ENCODE measurements around the gene CCR2.

DNA sequence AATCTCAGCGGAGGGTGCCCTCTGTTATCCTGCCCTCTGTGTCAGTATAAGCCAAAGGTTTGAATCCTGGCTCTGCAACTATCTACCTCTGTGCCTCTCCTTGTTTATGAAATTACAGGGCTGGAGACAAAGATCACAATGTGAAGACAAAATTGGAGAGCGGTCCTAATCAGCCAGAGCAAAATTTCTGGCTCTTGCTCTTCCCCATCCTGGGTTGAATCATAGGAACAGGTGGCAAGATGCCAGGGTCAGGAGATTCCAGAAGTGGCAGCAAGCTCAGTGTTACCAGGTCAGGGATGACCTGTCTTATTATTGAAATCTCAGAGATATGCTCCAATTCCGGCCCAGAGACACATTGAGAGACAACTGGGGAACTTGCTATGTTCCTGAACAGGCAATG is 2.3 kb upstream of the CCR2 start:
- TF ChIP-seq, protein P1, sequence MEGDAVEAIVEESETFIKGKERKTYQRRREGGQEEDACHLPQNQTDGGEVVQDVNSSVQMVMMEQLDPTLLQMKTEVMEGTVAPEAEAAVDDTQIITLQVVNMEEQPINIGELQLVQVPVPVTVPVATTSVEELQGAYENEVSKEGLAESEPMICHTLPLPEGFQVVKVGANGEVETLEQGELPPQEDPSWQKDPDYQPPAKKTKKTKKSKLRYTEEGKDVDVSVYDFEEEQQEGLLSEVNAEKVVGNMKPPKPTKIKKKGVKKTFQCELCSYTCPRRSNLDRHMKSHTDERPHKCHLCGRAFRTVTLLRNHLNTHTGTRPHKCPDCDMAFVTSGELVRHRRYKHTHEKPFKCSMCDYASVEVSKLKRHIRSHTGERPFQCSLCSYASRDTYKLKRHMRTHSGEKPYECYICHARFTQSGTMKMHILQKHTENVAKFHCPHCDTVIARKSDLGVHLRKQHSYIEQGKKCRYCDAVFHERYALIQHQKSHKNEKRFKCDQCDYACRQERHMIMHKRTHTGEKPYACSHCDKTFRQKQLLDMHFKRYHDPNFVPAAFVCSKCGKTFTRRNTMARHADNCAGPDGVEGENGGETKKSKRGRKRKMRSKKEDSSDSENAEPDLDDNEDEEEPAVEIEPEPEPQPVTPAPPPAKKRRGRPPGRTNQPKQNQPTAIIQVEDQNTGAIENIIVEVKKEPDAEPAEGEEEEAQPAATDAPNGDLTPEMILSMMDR (IDR thresholded peaks at IDR 0.05 in 8 of 11, conservative IDR thresholded peaks at IDR 0.05 in 3 of 11) = no peak
- TF ChIP-seq POLR2A (IDR thresholded peaks at IDR 0.05) (no peak), POLR2AphosphoS5 (IDR thresholded peaks at IDR 0.05) (no peak)
